IMR-90 (cell line): ENCODE data around the gene ZFHX3. TPM values are rescaled to one million over a fixed set of nuclear protein-coding genes. Genes with fewer than 3 reads are reported as not detected.

Experiments
- ATAC-seq: fragments of 200-7000 bp; cut with Tn5 transposase; 2 replicates; pipeline ENCODE4 v1.9.1; 2020; ENCODE audit warnings: low read depth, mild to moderate bottlenecking, moderate library complexity
- BruUV-seq: library from RNA; stranded (reverse); fragments of 400-500 nt; replicated peaks from 2 replicates; lab custom pipeline; 2021; lab: Mats Ljungman, UMichigan
- CTCF ChIA-PET: fragments of 300-600 bp; formaldehyde crosslinking; extraction: SDS; loops from one replicate; lab custom pipeline; 2021; ENCODE audit warnings: antibody characterized with exemption; lab: Yijun Ruan, JAX
- POLR2A ChIA-PET: fragments of 300-600 bp; sonication (Branson Sonifier 250); formaldehyde crosslinking; loops from one replicate; lab custom pipeline; 2022; ENCODE audit warnings: antibody characterized with exemption; ENCODE audit not compliant: unreplicated experiment; lab: Charles Lee
- DNase-seq: peaks from one replicate; pipeline ENCODE4 v3.0.0; 2013
- H2AFZ ChIP-seq: replicated peaks from 2 replicates; pipeline ENCODE3; 2013; ENCODE audit warnings: low read length, mild to moderate bottlenecking; ENCODE audit not compliant: poor library complexity
- H2AK5ac ChIP-seq: 2 replicates; pipeline ENCODE4 v1.6.1; 2013; ENCODE audit warnings: low read depth, low read length, inconsistent platforms
- H2AK9ac ChIP-seq: replicated peaks from 2 replicates; pipeline ENCODE3; 2013; ENCODE audit warnings: mild to moderate bottlenecking, low read depth, low read length, moderate library complexity; ENCODE audit not compliant: poor library complexity
- H2BK120ac ChIP-seq: 2 replicates; pipeline ENCODE4 v1.6.1; 2013; ENCODE audit warnings: low read depth, low read length, inconsistent platforms
- H2BK15ac ChIP-seq: 3 replicates; pipeline ENCODE4 v1.6.1; 2013; ENCODE audit warnings: low read depth, low read length, inconsistent platforms
- H2BK20ac ChIP-seq: 2 replicates; pipeline ENCODE4 v1.6.1; 2013; ENCODE audit warnings: low read depth, mild to moderate bottlenecking, inconsistent platforms, low read length, moderate library complexity
- H2BK5ac ChIP-seq: 2 replicates; pipeline ENCODE4 v1.6.1; 2013; ENCODE audit warnings: mild to moderate bottlenecking, low read depth, low read length, inconsistent platforms; ENCODE audit not compliant: poor library complexity, severe bottlenecking
- H3K14ac ChIP-seq: replicated peaks from 2 replicates; pipeline ENCODE4 v1.6.1; 2013; ENCODE audit warnings: low read depth, low read length, inconsistent platforms
- H3K18ac ChIP-seq: 2 replicates; pipeline ENCODE4 v1.6.1; 2013; ENCODE audit warnings: low read depth, low read length, control low read depth
- H3K23ac ChIP-seq: 2 replicates; pipeline ENCODE4 v1.6.1; 2013; ENCODE audit warnings: low read depth, low read length, inconsistent platforms
- H3K27ac ChIP-seq: 2 replicates; pipeline ENCODE4 v1.5.1; 2013; ENCODE audit warnings: mild to moderate bottlenecking, control low read depth, low read length; ENCODE audit not compliant: insufficient read depth
- H3K27me3 ChIP-seq: 2 replicates; pipeline ENCODE4 v1.6.1; 2013; ENCODE audit warnings: low read length; ENCODE audit not compliant: control insufficient read depth, insufficient read depth
- H3K36me3 ChIP-seq: 2 replicates; pipeline ENCODE4 v1.6.1; 2013; ENCODE audit warnings: low read length, mixed read lengths; ENCODE audit not compliant: control insufficient read depth, insufficient read depth
- H3K4ac ChIP-seq: 2 replicates; pipeline ENCODE4 v1.6.1; 2013; ENCODE audit warnings: low read depth, low read length, inconsistent platforms
- H3K4me1 ChIP-seq: 2 replicates; pipeline ENCODE4 v1.6.1; 2013; ENCODE audit warnings: low read length, mixed read lengths; ENCODE audit not compliant: control insufficient read depth, insufficient read depth
- H3K4me2 ChIP-seq: 2 replicates; pipeline ENCODE4 v1.6.1; 2013; ENCODE audit warnings: low read depth, mild to moderate bottlenecking, control low read depth, low read length, moderate library complexity
- H3K4me3 ChIP-seq: 2 replicates; pipeline ENCODE4 v1.5.1; 2013; ENCODE audit warnings: low read depth, mild to moderate bottlenecking, control low read depth, low read length, moderate library complexity; ENCODE audit not compliant: insufficient read depth
- H3K56ac ChIP-seq: 2 replicates; pipeline ENCODE4 v1.6.1; 2013; ENCODE audit warnings: low read length, inconsistent platforms; ENCODE audit not compliant: insufficient read depth; ENCODE audit errors: extremely low read depth
- H3K79me1 ChIP-seq, 2 experiments: 2 replicates each; pipeline ENCODE4 v1.6.1; 2013; ENCODE audit warnings: low read length in 2 of 2, inconsistent platforms in 1 of 2, low read depth in 1 of 2
- H3K9ac ChIP-seq: 2 replicates; pipeline ENCODE4 v1.6.1; 2013; ENCODE audit warnings: low read depth, low read length, control low read depth
- H3K9me1 ChIP-seq: 2 replicates; pipeline ENCODE4 v1.6.1; 2013; ENCODE audit warnings: low read length, inconsistent platforms; ENCODE audit not compliant: insufficient read depth
- H3K9me3 ChIP-seq: 2 replicates; pipeline ENCODE4 v1.6.1; 2013; ENCODE audit warnings: low read length; ENCODE audit not compliant: control insufficient read depth, insufficient read depth
- H4K20me1 ChIP-seq: 2 replicates; pipeline ENCODE4 v1.6.1; 2013; ENCODE audit warnings: low read length, inconsistent platforms; ENCODE audit not compliant: insufficient read depth
- H4K5ac ChIP-seq: 2 replicates; pipeline ENCODE4 v1.6.1; 2013; ENCODE audit warnings: mild to moderate bottlenecking, low read depth, low read length, control low read depth
- H4K8ac ChIP-seq, 2 experiments: 2 replicates each; pipeline ENCODE4 v1.6.1; 2013; ENCODE audit warnings: low read depth in 2 of 2, low read length in 2 of 2, control low read depth in 1 of 2, inconsistent platforms in 1 of 2
- H4K91ac ChIP-seq: 2 replicates; pipeline ENCODE4 v1.6.1; 2013; ENCODE audit warnings: low read depth, low read length, inconsistent platforms; ENCODE audit not compliant: insufficient read depth
- CEBPB ChIP-seq: IDR thresholded peaks from 2 replicates; pipeline ENCODE4 v1.6.1; 2012; ENCODE audit warnings: low read depth, low read length, improper control_type of control experiment
- CHD1 ChIP-seq: IDR thresholded peaks from 2 replicates; pipeline ENCODE4 v1.6.1; 2012; ENCODE audit warnings: low read depth, low read length, improper control_type of control experiment
- CTCF ChIP-seq: conservative IDR thresholded peaks from 2 replicates; pipeline ENCODE4 v1.5.1; 2012; ENCODE audit warnings: mild to moderate bottlenecking, low read depth, low read length, improper control_type of control experiment
- FOS ChIP-seq: fragments of 150-350 bp; IDR thresholded peaks from 2 replicates; pipeline ENCODE4 v1.6.1; 2016; ENCODE audit warnings: low read depth, low read length
- MAZ ChIP-seq: IDR thresholded peaks from 2 replicates; pipeline ENCODE4 v1.6.1; 2012; ENCODE audit warnings: low read depth, mild to moderate bottlenecking, low read length, improper control_type of control experiment, moderate library complexity, borderline replicate concordance
- NFE2L2 ChIP-seq: fragments of 150-350 bp; IDR thresholded peaks from 2 replicates; pipeline ENCODE4 v1.6.1; 2016; ENCODE audit warnings: low read depth, mild to moderate bottlenecking, low read length
- POLR2A ChIP-seq: IDR thresholded peaks from 2 replicates; pipeline ENCODE4 v1.6.1; 2012; ENCODE audit warnings: mild to moderate bottlenecking, low read depth, low read length
- RAD21 ChIP-seq: IDR thresholded peaks from 2 replicates; pipeline ENCODE4 v1.6.1; 2012; ENCODE audit warnings: low read length, improper control_type of control experiment
- RCOR1 ChIP-seq: IDR thresholded peaks from 2 replicates; pipeline ENCODE4 v1.6.1; 2012; ENCODE audit warnings: mild to moderate bottlenecking, low read length, improper control_type of control experiment; ENCODE audit not compliant: insufficient replicate concordance
- RFX5 ChIP-seq: IDR thresholded peaks from 2 replicates; pipeline ENCODE4 v1.8.0; 2012; ENCODE audit warnings: low read depth, mild to moderate bottlenecking, low read length, moderate library complexity
- SMC3 ChIP-seq: fragments of 150-350 bp; IDR thresholded peaks from 2 replicates; pipeline ENCODE4 v1.6.1; 2016; ENCODE audit warnings: low read depth, mild to moderate bottlenecking, antibody characterized with exemption, low read length, moderate library complexity
- USF2 ChIP-seq: fragments of 150-350 bp; IDR thresholded peaks from 2 replicates; pipeline ENCODE4 v1.6.1; 2017; ENCODE audit warnings: mild to moderate bottlenecking, antibody characterized with exemption, low read length, low read depth
- WGBS, 2 experiments: methylation state at CpG; one replicate each; pipeline versions ENCODE4 v1.1.5 to v1.1.7; 2013; ENCODE audit warnings: missing lambda C conversion rate in 2 of 2; ENCODE audit not compliant: insufficient read length in 1 of 2; ENCODE audit errors: extremely low coverage in 2 of 2; 5-methylcytosine and 5-hydroxymethylcytosine counted together
- dilution Hi-C: fragments of 300-500 bp; cut with HindIII; formaldehyde crosslinking; loops from one replicate; pipeline ENCODE4 v1.14.3; 2018; ENCODE audit warnings: low sequenced_read_pairs; ENCODE audit not compliant: unreplicated experiment
- in situ Hi-C: fragments of 300-500 bp; cut with MboI; formaldehyde crosslinking; loops from 3 replicates; pipeline ENCODE4 v1.14.3; 2019; ENCODE audit warnings: low sequenced_read_pairs, inconsistent platforms, mixed read lengths
- intact Hi-C: fragments of 100-400 bp; cut with micrococcal nuclease; formaldehyde crosslinking; loops from 2 replicates; pipeline ENCODE4 v1.10.0; 2022
- polyA plus RNA-seq, 3 experiments: library from polyadenylated mRNA; depleted of rRNA; stranded (reverse); fragments of >200 nt; gene quantifications; 2 replicates each; pipeline ENCODE4 v1.2.3, GENCODE V29; 2012; ENCODE audit warnings: low replicate concordance in 1 of 3
- total RNA-seq: library from RNA; depleted of rRNA; stranded (reverse); fragments of >200 nt; gene quantifications from 2 replicates; pipeline ENCODE4 v1.2.3, GENCODE V29; 2012

The ZFHX3 gene
- total and polyA plus RNA-seq, 2 of the 4 experiments (the other 2 are of a cell fraction): 1.4 to 1.7 TPM

GRCh38 chr16:72751076-72751475 is 296.9 kb downstream of the ZFHX3 start:
- Histone ChIP-seq H2AFZ (no peak overlapping the region), H4K8ac (no peak overlapping the region), H3K9me3 (no peaks in the 10 kb centered on the region), H3K27ac (no peak overlapping the region), H2BK120ac (no peak overlapping the region), H3K27me3 (no peaks in the 10 kb centered on the region), H3K4me3 (no peak overlapping the region), H3K56ac (no peak overlapping the region), H3K4me2 (no peak overlapping the region), H3K36me3 (no peaks in the 10 kb centered on the region), H2BK15ac (no peak overlapping the region), H3K18ac (no peak overlapping the region), H2AK9ac (no peak overlapping the region), H3K23ac (no peak overlapping the region), H2BK20ac (no peak overlapping the region), H3K4ac (no peak overlapping the region), H3K14ac (no peak overlapping the region), H3K9ac (no peak overlapping the region), H2AK5ac (no peak overlapping the region), H4K91ac (no peak overlapping the region), H3K9me1 (no peaks in the 10 kb centered on the region), H4K5ac (no peak overlapping the region), H2BK5ac (no peak overlapping the region), H3K4me1 (no peaks in the 10 kb centered on the region), H4K20me1 (no peaks in the 10 kb centered on the region), H3K79me1 (no peaks in the 10 kb centered on the region)
- intact Hi-C loops: no loop called here
- ChIA-PET CTCF (no interaction called here), POLR2A (no interaction called here)
- ATAC-seq (no peak), DNase-seq (no peak)
- TF ChIP-seq NFE2L2 (no peak), RCOR1 (no peak), MAZ (no peak), FOS (no peak), CHD1 (no peak), RAD21 (no peak), RFX5 (no peak), CTCF (no peak), USF2 (no peak), SMC3 (no peak), POLR2A (no peak), CEBPB (no peak)
- in situ Hi-C loops: no loop called here
- WGBS, 2 experiments: 100% methylated on average over 1 of the region's 3 CpGs; no CpG with 5 or more reads in 1 of the 2 experiments
- dilution Hi-C loops: no loop called here
- no TSS peak for BruUV-seq
